SK-N-SH treated with all-trans-retinoic acid at 6 μM for 48 hours (cell line): ENCODE results near the gene ZWILCH.
"Not testable (repeated sequence)": the region's sequence is repeated elsewhere in the genome, so short reads cannot be mapped to it uniquely, and the experiment has no call there.

Experiments
- ATAC-seq: fragments of 200-7000 bp; cut with Tn5 transposase; 3 replicates; pipeline ENCODE4 v1.9.1; 2020; ENCODE audit warnings: mild to moderate bottlenecking, moderate library complexity
- ARNTL ChIP-seq: fragments of 450-650 bp; formaldehyde crosslinking; IDR thresholded peaks from 2 replicates; pipeline ENCODE4 v1.5.0; 2020; ENCODE audit warnings: low read depth, mild to moderate bottlenecking, moderate library complexity, borderline replicate concordance
- BACH2 ChIP-seq: fragments of 250-450 bp; sonication (Bioruptor Pico); IDR thresholded peaks from 2 replicates; pipeline ENCODE4 v1.9.0; 2021; ENCODE audit warnings: mild to moderate bottlenecking, borderline replicate concordance
- ESRRG ChIP-seq: fragments of 250-450 bp; sonication (Bioruptor Pico); IDR thresholded peaks from 2 replicates; pipeline ENCODE4 v1.6.1; 2021; ENCODE audit warnings: mild to moderate bottlenecking
- GLIS3 ChIP-seq: fragments of 250-450 bp; sonication (Bioruptor Pico); IDR thresholded peaks from 2 replicates; pipeline ENCODE4 v1.5.0; 2020; ENCODE audit warnings: mild to moderate bottlenecking, moderate library complexity
- OSR1 ChIP-seq: fragments of 250-450 bp; sonication (Bioruptor Pico); IDR thresholded peaks from 2 replicates; pipeline ENCODE4 v1.8.0; 2022; ENCODE audit warnings: moderate library complexity, mild to moderate bottlenecking, inconsistent platforms
- PPARA ChIP-seq: fragments of 250-450 bp; sonication (Bioruptor Pico); IDR thresholded peaks from 2 replicates; pipeline ENCODE4 v1.5.0; 2020; ENCODE audit warnings: mild to moderate bottlenecking, borderline replicate concordance
- RARB ChIP-seq: fragments of 250-450 bp; sonication (Bioruptor Pico); IDR thresholded peaks from 2 replicates; pipeline ENCODE4 v1.8.0; 2021; ENCODE audit warnings: mild to moderate bottlenecking, moderate library complexity
- SNAI2 ChIP-seq: fragments of 250-450 bp; sonication (Bioruptor Pico); IDR thresholded peaks from 2 replicates; pipeline ENCODE4 v1.5.0; 2020; ENCODE audit warnings: mild to moderate bottlenecking, moderate library complexity
- TCF4 ChIP-seq: fragments of 250-450 bp; sonication (Bioruptor Pico); IDR thresholded peaks from 2 replicates; pipeline ENCODE4 v1.8.0; 2021; ENCODE audit warnings: mild to moderate bottlenecking, moderate library complexity, borderline replicate concordance
- TOX ChIP-seq: fragments of 250-450 bp; sonication (Bioruptor Pico); IDR thresholded peaks from 2 replicates; pipeline ENCODE4 v1.8.0; 2021; ENCODE audit warnings: mild to moderate bottlenecking, moderate library complexity, borderline replicate concordance
- ZC3H10 ChIP-seq: fragments of 250-450 bp; sonication (Bioruptor Pico); IDR thresholded peaks from 2 replicates; pipeline ENCODE4 v1.5.1; 2021; ENCODE audit warnings: mild to moderate bottlenecking, moderate library complexity
- ZFP3 ChIP-seq: fragments of 250-450 bp; sonication (Bioruptor Pico); IDR thresholded peaks from 2 replicates; pipeline ENCODE4 v1.5.0; 2020; ENCODE audit warnings: mild to moderate bottlenecking, moderate library complexity
- ZFP30 ChIP-seq: fragments of 450-650 bp; formaldehyde crosslinking; IDR thresholded peaks from 2 replicates; pipeline ENCODE4 v1.5.0; 2022; ENCODE audit warnings: mild to moderate bottlenecking, moderate library complexity
- ZNF70 ChIP-seq: fragments of 450-650 bp; formaldehyde crosslinking; IDR thresholded peaks from 2 replicates; pipeline ENCODE4 v1.5.0; 2020; ENCODE audit warnings: mild to moderate bottlenecking, moderate library complexity
- ZNF8 ChIP-seq: fragments of 450-650 bp; formaldehyde crosslinking; IDR thresholded peaks from 2 replicates; pipeline ENCODE4 v1.5.0; 2020; ENCODE audit warnings: mild to moderate bottlenecking, moderate library complexity
- TF ChIP-seq, protein P1 (sequence below): fragments of 250-450 bp; sonication (Bioruptor Pico); IDR thresholded peaks from 2 replicates; pipeline ENCODE4 v1.5.1; 2021; ENCODE audit warnings: mild to moderate bottlenecking, moderate library complexity
- TF ChIP-seq, protein P2 (sequence below): fragments of 250-450 bp; sonication (Bioruptor Pico); IDR thresholded peaks from 2 replicates; pipeline ENCODE4 v1.8.0; 2021; ENCODE audit warnings: low read depth, mild to moderate bottlenecking, moderate library complexity, borderline replicate concordance
- TF ChIP-seq, protein P3 (sequence below): fragments of 250-450 bp; sonication (Bioruptor Pico); IDR thresholded peaks from 2 replicates; pipeline ENCODE4 v1.5.0; 2020; ENCODE audit warnings: mild to moderate bottlenecking, moderate library complexity

The ZWILCH gene

DNA sequence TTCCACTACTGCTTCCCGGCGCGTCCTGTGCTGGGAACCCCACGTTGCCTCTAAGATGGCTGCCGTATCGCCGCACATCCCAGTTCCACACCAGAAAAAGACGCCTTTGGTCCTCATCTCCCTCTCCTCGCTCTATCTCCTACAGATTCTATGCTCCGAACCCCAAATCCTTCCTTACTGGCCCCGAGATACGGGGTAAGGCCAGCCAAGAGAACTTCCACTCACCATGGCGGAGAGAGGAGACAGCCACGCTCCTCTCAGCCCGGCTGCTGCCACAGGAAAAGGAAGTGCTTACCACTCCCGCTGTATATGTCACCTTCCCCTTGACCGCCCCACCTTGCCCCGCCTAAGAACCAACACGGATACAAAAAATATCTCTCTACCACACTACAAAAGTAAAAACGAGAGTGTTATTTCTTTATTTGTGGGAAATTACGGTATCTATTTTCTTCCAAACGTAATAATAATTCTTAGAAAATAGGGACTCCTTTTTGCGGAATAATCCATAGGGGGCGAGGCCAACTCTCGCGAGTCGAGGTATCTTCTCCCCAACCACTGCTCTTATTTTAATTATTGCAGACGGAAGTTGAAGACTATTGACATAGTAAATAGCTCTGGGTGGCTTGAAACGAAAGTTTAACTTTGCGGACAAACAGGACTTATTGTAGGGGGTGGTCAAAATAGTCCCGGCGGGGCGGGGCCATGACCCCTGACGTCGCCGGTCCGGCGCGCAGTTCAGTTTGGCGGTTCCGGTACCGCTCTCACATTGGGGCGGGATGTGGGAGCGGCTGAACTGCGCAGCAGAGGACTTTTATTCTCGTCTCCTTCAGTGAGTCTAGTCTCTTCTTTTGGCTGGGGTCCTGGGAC lies at the start of gene ZWILCH, which contains the start of gene RPL4:
TSS of gene ZWILCH (plus strand) at position 764 of the 867 bp plus-strand sequence. CDS start at position 777, 13 bp downstream.
TSS of gene RPL4 (minus strand) at position 293 of the 867 bp plus-strand sequence. CDS start at position 228, 65 bp downstream.
- TF ChIP-seq, protein P1, sequence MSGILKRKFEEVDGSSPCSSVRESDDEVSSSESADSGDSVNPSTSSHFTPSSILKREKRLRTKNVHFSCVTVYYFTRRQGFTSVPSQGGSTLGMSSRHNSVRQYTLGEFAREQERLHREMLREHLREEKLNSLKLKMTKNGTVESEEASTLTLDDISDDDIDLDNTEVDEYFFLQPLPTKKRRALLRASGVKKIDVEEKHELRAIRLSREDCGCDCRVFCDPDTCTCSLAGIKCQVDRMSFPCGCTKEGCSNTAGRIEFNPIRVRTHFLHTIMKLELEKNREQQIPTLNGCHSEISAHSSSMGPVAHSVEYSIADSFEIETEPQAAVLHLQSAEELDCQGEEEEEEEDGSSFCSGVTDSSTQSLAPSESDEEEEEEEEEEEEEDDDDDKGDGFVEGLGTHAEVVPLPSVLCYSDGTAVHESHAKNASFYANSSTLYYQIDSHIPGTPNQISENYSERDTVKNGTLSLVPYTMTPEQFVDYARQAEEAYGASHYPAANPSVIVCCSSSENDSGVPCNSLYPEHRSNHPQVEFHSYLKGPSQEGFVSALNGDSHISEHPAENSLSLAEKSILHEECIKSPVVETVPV (CRISPR knock-in tag): 0 out of 2 replicates have a peak, but pooled peaks have one; percentile 32
- TF ChIP-seq GLIS3 (CRISPR knock-in tag): no peak
- peak; percentile 26; the same call in 1 of the 2 replicates for TF ChIP-seq ZNF70
- TF ChIP-seq ZFP30: no peak
- peak; percentile 50; the same call in 1 of the 2 replicates for TF ChIP-seq TOX
- TF ChIP-seq, protein P2, sequence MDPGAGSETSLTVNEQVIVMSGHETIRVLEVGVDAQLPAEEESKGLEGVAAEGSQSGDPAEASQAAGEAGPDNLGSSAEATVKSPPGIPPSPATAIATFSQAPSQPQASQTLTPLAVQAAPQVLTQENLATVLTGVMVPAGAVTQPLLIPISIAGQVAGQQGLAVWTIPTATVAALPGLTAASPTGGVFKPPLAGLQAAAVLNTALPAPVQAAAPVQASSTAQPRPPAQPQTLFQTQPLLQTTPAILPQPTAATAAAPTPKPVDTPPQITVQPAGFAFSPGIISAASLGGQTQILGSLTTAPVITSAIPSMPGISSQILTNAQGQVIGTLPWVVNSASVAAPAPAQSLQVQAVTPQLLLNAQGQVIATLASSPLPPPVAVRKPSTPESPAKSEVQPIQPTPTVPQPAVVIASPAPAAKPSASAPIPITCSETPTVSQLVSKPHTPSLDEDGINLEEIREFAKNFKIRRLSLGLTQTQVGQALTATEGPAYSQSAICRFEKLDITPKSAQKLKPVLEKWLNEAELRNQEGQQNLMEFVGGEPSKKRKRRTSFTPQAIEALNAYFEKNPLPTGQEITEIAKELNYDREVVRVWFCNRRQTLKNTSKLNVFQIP (CRISPR knock-in tag): peak; percentile 55; the same call in 1 of the 2 replicates
- TF ChIP-seq, all 23 proteins: peak for 4
- peak; percentile 90 for ATAC-seq

DNA sequence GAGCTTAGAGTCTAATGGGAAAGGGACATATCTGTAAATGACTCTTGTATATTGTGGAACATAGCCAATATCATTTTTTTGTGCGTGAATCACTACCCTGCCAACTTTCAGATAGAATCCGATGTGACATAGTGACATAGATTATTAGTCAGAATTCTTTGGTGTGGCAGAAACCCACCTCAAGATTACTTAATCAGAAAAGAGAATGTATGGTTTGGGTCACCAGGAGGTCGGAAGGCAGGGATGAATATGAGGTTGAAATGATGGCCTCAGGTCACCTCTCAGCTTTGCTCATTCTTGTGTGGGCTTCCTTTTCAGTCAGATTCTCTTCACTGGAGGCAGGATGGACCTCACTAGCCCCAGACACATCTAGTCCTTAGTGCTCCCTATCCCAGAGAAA lies 48.9 kb upstream of the ZWILCH start:
- ATAC-seq: peak; percentile 55
- no peak for TF ChIP-seq ESRRG
- no peak for TF ChIP-seq BACH2
- no peak for TF ChIP-seq ZNF8 (CRISPR knock-in tag)
- TF ChIP-seq, protein P3, sequence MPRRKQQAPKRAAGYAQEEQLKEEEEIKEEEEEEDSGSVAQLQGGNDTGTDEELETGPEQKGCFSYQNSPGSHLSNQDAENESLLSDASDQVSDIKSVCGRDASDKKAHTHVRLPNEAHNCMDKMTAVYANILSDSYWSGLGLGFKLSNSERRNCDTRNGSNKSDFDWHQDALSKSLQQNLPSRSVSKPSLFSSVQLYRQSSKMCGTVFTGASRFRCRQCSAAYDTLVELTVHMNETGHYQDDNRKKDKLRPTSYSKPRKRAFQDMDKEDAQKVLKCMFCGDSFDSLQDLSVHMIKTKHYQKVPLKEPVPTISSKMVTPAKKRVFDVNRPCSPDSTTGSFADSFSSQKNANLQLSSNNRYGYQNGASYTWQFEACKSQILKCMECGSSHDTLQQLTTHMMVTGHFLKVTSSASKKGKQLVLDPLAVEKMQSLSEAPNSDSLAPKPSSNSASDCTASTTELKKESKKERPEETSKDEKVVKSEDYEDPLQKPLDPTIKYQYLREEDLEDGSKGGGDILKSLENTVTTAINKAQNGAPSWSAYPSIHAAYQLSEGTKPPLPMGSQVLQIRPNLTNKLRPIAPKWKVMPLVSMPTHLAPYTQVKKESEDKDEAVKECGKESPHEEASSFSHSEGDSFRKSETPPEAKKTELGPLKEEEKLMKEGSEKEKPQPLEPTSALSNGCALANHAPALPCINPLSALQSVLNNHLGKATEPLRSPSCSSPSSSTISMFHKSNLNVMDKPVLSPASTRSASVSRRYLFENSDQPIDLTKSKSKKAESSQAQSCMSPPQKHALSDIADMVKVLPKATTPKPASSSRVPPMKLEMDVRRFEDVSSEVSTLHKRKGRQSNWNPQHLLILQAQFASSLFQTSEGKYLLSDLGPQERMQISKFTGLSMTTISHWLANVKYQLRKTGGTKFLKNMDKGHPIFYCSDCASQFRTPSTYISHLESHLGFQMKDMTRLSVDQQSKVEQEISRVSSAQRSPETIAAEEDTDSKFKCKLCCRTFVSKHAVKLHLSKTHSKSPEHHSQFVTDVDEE (CRISPR knock-in tag): no peak
- no peak for TF ChIP-seq SNAI2 (CRISPR knock-in tag)
- no peak for TF ChIP-seq ARNTL
- TF ChIP-seq GLIS3 (CRISPR knock-in tag): no peak
- no peak for TF ChIP-seq TCF4 (CRISPR knock-in tag)
- TF ChIP-seq PPARA (CRISPR knock-in tag): no peak
- TF ChIP-seq OSR1 (CRISPR knock-in tag): no peak

DNA sequence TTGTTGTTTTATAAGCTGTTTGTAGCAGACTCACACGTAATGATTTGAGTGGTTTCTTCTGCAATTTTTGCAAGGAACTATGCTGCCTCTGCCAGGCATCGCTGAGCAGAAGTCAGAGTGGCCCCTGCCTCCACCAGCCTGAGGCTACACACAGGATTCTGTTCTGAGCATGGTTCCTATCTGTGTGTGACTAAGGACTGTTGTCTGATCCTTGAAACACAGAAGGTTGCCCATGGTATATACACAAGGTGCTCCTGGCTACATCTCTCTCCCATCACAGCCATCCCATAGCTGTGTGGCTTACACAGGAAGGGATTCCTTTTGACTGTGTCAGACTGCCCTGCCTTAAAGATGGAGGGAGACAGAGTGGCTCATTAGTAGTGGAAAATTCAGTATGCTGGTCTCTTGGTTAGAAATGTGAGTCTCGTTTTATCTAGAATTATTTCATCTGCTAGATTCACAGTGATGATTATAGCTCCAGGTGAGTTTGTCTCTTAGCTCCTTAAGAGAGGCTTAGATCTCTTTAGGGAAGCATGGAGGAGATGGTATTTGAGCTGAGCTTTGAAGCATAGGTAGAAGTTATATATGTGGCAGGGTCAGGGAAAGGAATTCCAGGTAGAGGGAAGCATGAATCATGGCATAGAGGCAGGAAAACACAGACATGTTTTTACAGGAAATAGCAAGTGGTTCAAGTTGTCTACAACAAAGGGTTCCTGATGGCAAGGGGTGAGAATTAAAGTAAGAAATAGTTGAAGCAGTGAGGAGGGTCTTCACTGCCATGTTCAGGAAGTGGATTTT lies 45.1 kb upstream of the ZWILCH start:
- ATAC-seq: peak; percentile 78
- TF ChIP-seq, protein P1 (CRISPR knock-in tag): no peak
- no peak for TF ChIP-seq RARB (CRISPR knock-in tag)
- TF ChIP-seq ARNTL: no peak
- no peak for TF ChIP-seq GLIS3 (CRISPR knock-in tag)
- no peak for TF ChIP-seq SNAI2 (CRISPR knock-in tag)
- TF ChIP-seq ZNF70: no peak
- TF ChIP-seq ZNF8 (CRISPR knock-in tag): no peak
- no peak for TF ChIP-seq ZC3H10 (CRISPR knock-in tag)
- no peak for TF ChIP-seq ESRRG
- TF ChIP-seq ZFP3: no peak

DNA sequence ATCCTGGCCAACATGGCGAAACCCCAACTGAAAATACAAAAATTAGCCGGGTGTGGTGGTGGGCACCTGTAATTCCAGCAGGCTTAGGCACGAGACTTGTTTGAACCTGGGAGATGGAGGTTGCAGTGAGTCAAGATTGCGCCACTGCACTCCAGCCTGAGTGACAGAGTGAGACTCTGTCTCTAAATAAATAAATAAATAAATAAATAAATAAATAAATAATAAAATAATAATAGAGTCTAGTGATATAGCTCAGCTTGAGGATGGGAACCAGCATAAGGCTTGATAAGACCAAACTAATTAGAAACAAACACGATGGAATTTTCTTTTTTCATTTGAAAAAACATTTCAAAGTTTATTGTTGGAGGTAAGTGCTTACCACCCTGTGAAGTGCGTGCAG lies 43.8 kb upstream of the ZWILCH start:
- not testable (repeated sequence) for ATAC-seq
